ENCODE data around the gene IMMP2L.

IMMP2L gene

GRCh38 chr7:111192614-111193413 is 369.5 kb downstream of the IMMP2L start:
- H3K4me3 ChIP-seq (ENCODE audit: low read length): no peak overlapping the region
- no peak overlapping the region for H3K27ac ChIP-seq (ENCODE audit: low read depth, low read length)
- no peak overlapping the region for H3K9ac ChIP-seq (ENCODE audit: low read length)
- H3K36me3 ChIP-seq (ENCODE audit: control insufficient read depth, insufficient read depth, low read length): no peaks in the 10 kb centered on the region
- H3K4me1 ChIP-seq (ENCODE audit: control insufficient read depth, insufficient read depth, low read length): peaks cover 3% of the 10 kb centered on the region
- H3K27me3 ChIP-seq (ENCODE audit: control insufficient read depth, insufficient read depth, low read length): no peaks in the 10 kb centered on the region

- Histone ChIP-seq H3K4me1 (ENCODE audit: control insufficient read depth, insufficient read depth, low read length) (peaks cover 3% of the 10 kb centered on the region), H3K27ac (ENCODE audit: low read depth, low read length) (no peak overlapping the region), H3K27me3 (ENCODE audit: control insufficient read depth, insufficient read depth, low read length) (no peaks in the 10 kb centered on the region), H3K36me3 (ENCODE audit: control insufficient read depth, insufficient read depth, low read length) (no peaks in the 10 kb centered on the region), H3K4me3 (ENCODE audit: low read length) (no peak overlapping the region), H3K9ac (ENCODE audit: low read length) (no peak overlapping the region)
Measured at GRCh38 chr7:111190804-111191203, 371.5 kb downstream of the IMMP2L start.

- no peak overlapping the region for H3K9ac ChIP-seq (ENCODE audit: low read length)
- no peaks in the 10 kb centered on the region for H3K36me3 ChIP-seq (ENCODE audit: control insufficient read depth, insufficient read depth, low read length)
- H3K27me3 ChIP-seq (ENCODE audit: control insufficient read depth, insufficient read depth, low read length): no peaks in the 10 kb centered on the region
- peaks cover 2% of the 10 kb centered on the region for H3K4me1 ChIP-seq (ENCODE audit: control insufficient read depth, insufficient read depth, low read length)
- H3K27ac ChIP-seq (ENCODE audit: low read depth, low read length): no peak overlapping the region
- H3K4me3 ChIP-seq (ENCODE audit: low read length): no peak overlapping the region
Measured at GRCh38 chr7:111184987-111185386, 377.3 kb downstream of the IMMP2L start.

- no peak overlapping the region for H3K4me3 ChIP-seq (ENCODE audit: low read length)
- H3K36me3 ChIP-seq (ENCODE audit: control insufficient read depth, insufficient read depth, low read length): no peaks in the 10 kb centered on the region
- no peak overlapping the region for H3K9ac ChIP-seq (ENCODE audit: low read length)
- H3K27me3 ChIP-seq (ENCODE audit: control insufficient read depth, insufficient read depth, low read length): no peaks in the 10 kb centered on the region
- H3K4me1 ChIP-seq (ENCODE audit: control insufficient read depth, insufficient read depth, low read length): no peaks in the 10 kb centered on the region
- H3K27ac ChIP-seq (ENCODE audit: low read depth, low read length): no peak overlapping the region
Measured at GRCh38 chr7:111183321-111183720, 379.0 kb downstream of the IMMP2L start.

- H3K4me3 ChIP-seq (ENCODE audit: low read length): no peak overlapping the region
- no peaks in the 10 kb centered on the region for H3K4me1 ChIP-seq (ENCODE audit: control insufficient read depth, insufficient read depth, low read length)
- no peak overlapping the region for H3K27ac ChIP-seq (ENCODE audit: low read depth, low read length)
- H3K9ac ChIP-seq (ENCODE audit: low read length): no peak overlapping the region
- no peaks in the 10 kb centered on the region for H3K27me3 ChIP-seq (ENCODE audit: control insufficient read depth, insufficient read depth, low read length)
- H3K36me3 ChIP-seq (ENCODE audit: control insufficient read depth, insufficient read depth, low read length): no peaks in the 10 kb centered on the region
Measured at GRCh38 chr7:111180338-111180737, 382.0 kb downstream of the IMMP2L start.

- Histone ChIP-seq H3K4me3 (ENCODE audit: low read length) (no peak overlapping the region), H3K36me3 (ENCODE audit: control insufficient read depth, insufficient read depth, low read length) (no peaks in the 10 kb centered on the region), H3K9ac (ENCODE audit: low read length) (no peak overlapping the region), H3K4me1 (ENCODE audit: control insufficient read depth, insufficient read depth, low read length) (peaks cover 2% of the 10 kb centered on the region), H3K27me3 (ENCODE audit: control insufficient read depth, insufficient read depth, low read length) (no peaks in the 10 kb centered on the region), H3K27ac (ENCODE audit: low read depth, low read length) (no peak overlapping the region)
Measured at GRCh38 chr7:111175908-111176441, 386.3 kb downstream of the IMMP2L start.

GRCh38 chr7:111174510-111174909 is 387.8 kb downstream of the IMMP2L start:
- H3K9ac ChIP-seq (ENCODE audit: low read length): no peak overlapping the region
- H3K4me3 ChIP-seq (ENCODE audit: low read length): no peak overlapping the region
- H3K27ac ChIP-seq (ENCODE audit: low read depth, low read length): no peak overlapping the region
- H3K4me1 ChIP-seq (ENCODE audit: control insufficient read depth, insufficient read depth, low read length): peaks cover 2% of the 10 kb centered on the region
- H3K27me3 ChIP-seq (ENCODE audit: control insufficient read depth, insufficient read depth, low read length): no peaks in the 10 kb centered on the region
- H3K36me3 ChIP-seq (ENCODE audit: control insufficient read depth, insufficient read depth, low read length): no peaks in the 10 kb centered on the region

GRCh38 chr7:111173990-111174389 is 388.3 kb downstream of the IMMP2L start:
- no peak overlapping the region for H3K4me3 ChIP-seq (ENCODE audit: low read length)
- H3K27ac ChIP-seq (ENCODE audit: low read depth, low read length): no peak overlapping the region
- no peaks in the 10 kb centered on the region for H3K27me3 ChIP-seq (ENCODE audit: control insufficient read depth, insufficient read depth, low read length)
- peaks cover 2% of the 10 kb centered on the region for H3K4me1 ChIP-seq (ENCODE audit: control insufficient read depth, insufficient read depth, low read length)
- no peaks in the 10 kb centered on the region for H3K36me3 ChIP-seq (ENCODE audit: control insufficient read depth, insufficient read depth, low read length)
- H3K9ac ChIP-seq (ENCODE audit: low read length): no peak overlapping the region

- H3K9ac ChIP-seq (ENCODE audit: low read length): no peak overlapping the region
- H3K4me1 ChIP-seq (ENCODE audit: control insufficient read depth, insufficient read depth, low read length): peaks cover 3% of the 10 kb centered on the region
- H3K27me3 ChIP-seq (ENCODE audit: control insufficient read depth, insufficient read depth, low read length): no peaks in the 10 kb centered on the region
- H3K4me3 ChIP-seq (ENCODE audit: low read length): no peak overlapping the region
- no peak overlapping the region for H3K27ac ChIP-seq (ENCODE audit: low read depth, low read length)
- no peaks in the 10 kb centered on the region for H3K36me3 ChIP-seq (ENCODE audit: control insufficient read depth, insufficient read depth, low read length)
Measured at GRCh38 chr7:111173528-111173927, 388.8 kb downstream of the IMMP2L start.

- Histone ChIP-seq H3K9ac (ENCODE audit: low read length) (no peak overlapping the region), H3K4me3 (ENCODE audit: low read length) (no peak overlapping the region), H3K4me1 (ENCODE audit: control insufficient read depth, insufficient read depth, low read length) (peaks cover 5% of the 10 kb centered on the region), H3K36me3 (ENCODE audit: control insufficient read depth, insufficient read depth, low read length) (no peaks in the 10 kb centered on the region), H3K27me3 (ENCODE audit: control insufficient read depth, insufficient read depth, low read length) (no peaks in the 10 kb centered on the region), H3K27ac (ENCODE audit: low read depth, low read length) (no peak overlapping the region)
Measured at GRCh38 chr7:111172564-111173257, 389.6 kb downstream of the IMMP2L start.

GRCh38 chr7:111168182-111168581 is 394.1 kb downstream of the IMMP2L start:
- H3K36me3 ChIP-seq (ENCODE audit: control insufficient read depth, insufficient read depth, low read length): no peaks in the 10 kb centered on the region
- no peak overlapping the region for H3K4me3 ChIP-seq (ENCODE audit: low read length)
- no peak overlapping the region for H3K9ac ChIP-seq (ENCODE audit: low read length)
- no peak overlapping the region for H3K27ac ChIP-seq (ENCODE audit: low read depth, low read length)
- no peaks in the 10 kb centered on the region for H3K27me3 ChIP-seq (ENCODE audit: control insufficient read depth, insufficient read depth, low read length)
- H3K4me1 ChIP-seq (ENCODE audit: control insufficient read depth, insufficient read depth, low read length): peaks cover 5% of the 10 kb centered on the region

GRCh38 chr7:111164442-111164841 is 397.9 kb downstream of the IMMP2L start:
- H3K9ac ChIP-seq (ENCODE audit: low read length): no peak overlapping the region
- H3K27ac ChIP-seq (ENCODE audit: low read depth, low read length): no peak overlapping the region
- H3K36me3 ChIP-seq (ENCODE audit: control insufficient read depth, insufficient read depth, low read length): no peaks in the 10 kb centered on the region
- no peaks in the 10 kb centered on the region for H3K27me3 ChIP-seq (ENCODE audit: control insufficient read depth, insufficient read depth, low read length)
- H3K4me1 ChIP-seq (ENCODE audit: control insufficient read depth, insufficient read depth, low read length): peaks cover 3% of the 10 kb centered on the region
- H3K4me3 ChIP-seq (ENCODE audit: low read length): no peak overlapping the region

All from rectal smooth muscle tissue (tissue), 1 donor.